ENCODE results near the gene MRPL48.

GRCh38 chr11:73812234-73812633 is 24.6 kb downstream of the MRPL48 start:
- TF ChIP-seq CTCF (IDR thresholded peaks at IDR 0.05; ENCODE audit: borderline replicate concordance, extremely low read depth, low read length, poor library complexity, severe bottlenecking) (no peak), EZH2 (IDR thresholded peaks at IDR 0.05; ENCODE audit: borderline replicate concordance, low read depth, low read length, severe bottlenecking) (no peak)

Data from DND-41 (cell line).